HUDEP-2 (cell line): ENCODE measurements around the gene ZNF689.

Experiments used
- DNase-seq, 76 experiments: peaks; one replicate each; lab custom pipeline; 2025; ENCODE audit not compliant: unreplicated experiment in 76 of 76; lab: John Stamatoyannopoulos, UW

The ZNF689 gene

DNA sequence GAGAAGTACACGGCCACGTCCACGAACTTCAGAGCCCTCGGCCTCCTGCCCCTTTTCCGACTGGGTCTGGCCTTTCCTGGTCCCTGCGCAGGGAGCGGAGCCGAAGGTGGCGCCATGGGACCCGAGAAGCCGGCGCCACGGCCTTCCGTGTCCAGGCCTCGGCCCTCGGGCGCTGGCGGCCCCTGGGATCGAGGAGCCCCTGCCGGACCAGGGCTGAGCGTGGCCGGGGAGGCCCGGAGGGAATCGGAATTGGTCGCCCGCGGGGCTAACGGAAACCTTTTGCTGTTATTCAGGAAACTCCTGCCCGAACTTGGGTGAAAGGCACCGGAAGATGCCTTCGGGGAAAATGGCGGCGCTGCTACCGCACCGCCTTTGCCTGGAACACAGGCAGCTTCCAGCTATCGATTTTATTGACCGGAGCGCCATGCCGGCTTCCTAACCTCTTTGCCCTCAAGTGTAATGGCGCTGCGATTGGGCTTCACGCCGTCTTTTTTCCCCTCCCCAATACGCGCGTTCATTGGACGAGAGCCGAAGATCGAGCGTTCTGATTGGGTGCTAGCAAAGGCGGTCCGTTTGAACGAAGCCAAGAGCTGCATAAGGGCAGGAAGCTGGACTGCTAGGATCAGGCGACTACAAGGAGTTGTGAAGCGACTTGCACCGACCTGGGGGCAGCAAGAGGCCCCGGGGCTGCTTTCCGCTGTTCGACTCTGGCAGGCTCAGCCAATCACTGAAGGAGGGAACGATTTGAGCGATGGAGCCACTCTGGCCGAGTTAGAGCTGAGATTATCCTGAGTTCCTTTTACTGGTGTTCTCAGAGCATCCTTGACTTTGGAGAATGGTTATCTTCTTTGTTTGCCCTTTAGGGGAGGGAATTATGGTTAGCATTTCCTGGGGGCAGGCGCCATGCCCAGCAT lies at the start of gene ZNF689:
Gene ZNF689 (minus strand): TSS at position 464 of the 914 bp plus-strand sequence. CDS start 348 bp downstream, at position 116.
- peak in 75 of 76 experiments; percentile 35 to 98 (median 93) for DNase-seq

GRCh38 chr16:30658731-30659506 lies 48.7 kb upstream of the ZNF689 start:
- DNase-seq = peak in 47 of 76 experiments; percentile 58 to 94 (median 80)

DNA sequence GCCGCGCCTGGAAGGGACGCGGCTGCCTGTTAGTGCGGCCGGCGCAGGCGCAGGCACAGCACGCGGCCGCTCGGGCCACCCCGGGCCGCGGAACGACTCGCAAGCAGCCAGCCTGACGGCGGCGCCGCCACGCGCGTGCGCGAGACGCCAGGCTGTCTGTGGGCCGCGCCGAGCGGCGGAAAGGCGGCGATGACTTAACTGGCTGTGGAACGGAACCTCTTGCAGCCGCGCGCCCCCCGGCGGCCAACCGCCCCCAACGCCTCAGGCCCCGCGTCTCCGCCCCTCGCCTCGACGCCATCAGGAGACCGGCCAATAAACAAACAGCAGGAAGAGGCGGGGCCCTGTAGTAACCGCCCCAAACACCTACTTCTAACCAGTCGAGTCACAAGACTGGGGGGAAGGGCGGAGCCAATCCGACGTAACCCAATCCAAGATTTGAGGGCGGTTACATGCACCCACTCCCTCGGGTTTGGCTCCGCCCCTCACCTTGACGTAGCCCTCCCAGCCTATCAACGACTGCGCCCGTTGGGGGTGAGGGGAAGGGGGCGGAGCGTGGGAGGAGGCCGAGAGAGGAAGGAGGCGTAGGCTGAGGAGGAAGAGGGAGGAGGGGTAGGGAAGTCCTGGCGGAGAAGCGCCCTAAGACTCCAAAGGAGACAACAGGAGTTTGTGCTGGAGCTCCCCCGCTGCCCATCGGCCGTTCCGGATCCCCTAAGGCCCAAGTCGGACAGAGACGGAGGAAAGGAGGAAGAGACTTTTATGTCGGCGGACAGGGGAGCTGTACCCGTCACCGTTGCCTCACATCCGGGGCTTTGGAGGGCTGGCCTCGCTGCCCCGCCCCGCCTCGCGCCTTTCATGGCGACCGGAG lies 47.9 kb upstream of the ZNF689 start, which contains the start of gene FBRS:
Gene FBRS (plus strand): TSS at position 566 of the 865 bp plus-strand sequence. CDS start 1,088 bp downstream, outside the sequence.
- peak; percentile 95 to 100 (median 100) for DNase-seq

GRCh38 chr16:30656974-30657865 lies 47.0 kb upstream of the ZNF689 start:
- peak in 3 of 76 experiments; percentile 28 to 80 (median 40) for DNase-seq

GRCh38 chr16:30656388-30656787 lies 46.2 kb upstream of the ZNF689 start:
- DNase-seq = no peak

DNA sequence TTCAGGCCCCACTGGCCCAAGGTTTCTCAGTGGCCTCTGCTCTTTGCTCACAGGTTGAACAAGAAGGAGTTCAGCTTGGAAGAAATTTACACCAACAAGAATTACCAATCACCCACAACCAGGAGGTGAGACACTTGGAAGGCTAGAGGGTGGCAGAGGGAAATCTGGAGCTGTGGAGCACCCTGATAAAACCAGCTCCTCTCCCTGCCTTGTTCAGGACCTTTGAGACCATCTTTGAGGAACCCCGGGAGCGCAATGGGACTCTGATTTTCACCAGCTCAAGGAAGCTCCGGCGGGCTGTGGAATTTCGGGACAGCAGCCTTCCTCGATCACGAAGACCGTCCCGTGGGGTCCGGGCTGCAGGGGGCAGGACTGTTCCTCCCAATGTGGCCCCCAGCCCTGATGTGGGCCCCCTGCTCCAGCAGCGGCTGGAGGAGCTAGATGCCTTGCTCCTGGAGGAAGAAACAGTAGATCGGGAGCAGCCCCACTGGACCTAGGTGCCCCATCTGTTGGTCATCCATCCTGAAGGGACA lies 45.7 kb upstream of the ZNF689 start:
- no peak for DNase-seq

GRCh38 chr16:30654856-30655255 lies 44.7 kb upstream of the ZNF689 start:
- DNase-seq = no peak

DNA sequence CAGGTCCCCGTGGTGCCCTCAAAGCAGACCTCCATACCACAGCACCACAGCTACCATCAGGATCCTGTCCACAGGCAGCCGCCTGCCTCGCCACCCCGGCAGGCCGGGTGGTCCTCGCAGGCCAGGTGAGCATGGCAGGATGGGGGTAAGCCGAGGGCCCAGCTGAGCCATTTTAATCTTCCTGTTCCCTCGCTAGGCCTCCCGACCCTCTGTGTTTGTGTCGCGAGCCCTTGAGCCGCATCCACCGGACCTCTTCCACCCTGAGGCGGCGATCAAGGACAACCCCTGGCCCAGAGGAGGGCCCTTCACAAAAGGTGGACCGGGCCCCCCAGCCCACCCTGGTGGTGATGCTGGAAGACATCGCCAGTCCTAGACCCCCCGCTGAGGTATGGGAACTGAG lies 42.5 kb upstream of the ZNF689 start:
- DNase-seq = no peak

DNA sequence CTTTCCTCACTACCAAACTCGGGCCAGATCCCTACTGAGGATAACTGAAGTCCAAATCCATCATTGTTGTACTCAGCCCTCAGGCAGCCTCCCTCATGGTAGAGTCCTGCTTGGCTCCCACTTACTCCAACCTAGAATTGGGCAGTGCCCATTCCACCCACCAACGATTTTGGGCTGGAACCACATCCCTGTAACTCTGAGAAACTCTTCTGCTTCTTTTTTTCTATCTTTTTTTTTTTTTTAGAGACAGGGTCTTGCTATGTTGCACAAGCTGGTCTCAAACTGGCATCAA lies 41.8 kb upstream of the ZNF689 start:
- DNase-seq = no peak

- DNase-seq = peak in 63 of 76 experiments; percentile 21 to 89 (median 63)
These were observed 41.2 kb upstream of the ZNF689 start for GRCh38 chr16:30651124-30652004.

DNA sequence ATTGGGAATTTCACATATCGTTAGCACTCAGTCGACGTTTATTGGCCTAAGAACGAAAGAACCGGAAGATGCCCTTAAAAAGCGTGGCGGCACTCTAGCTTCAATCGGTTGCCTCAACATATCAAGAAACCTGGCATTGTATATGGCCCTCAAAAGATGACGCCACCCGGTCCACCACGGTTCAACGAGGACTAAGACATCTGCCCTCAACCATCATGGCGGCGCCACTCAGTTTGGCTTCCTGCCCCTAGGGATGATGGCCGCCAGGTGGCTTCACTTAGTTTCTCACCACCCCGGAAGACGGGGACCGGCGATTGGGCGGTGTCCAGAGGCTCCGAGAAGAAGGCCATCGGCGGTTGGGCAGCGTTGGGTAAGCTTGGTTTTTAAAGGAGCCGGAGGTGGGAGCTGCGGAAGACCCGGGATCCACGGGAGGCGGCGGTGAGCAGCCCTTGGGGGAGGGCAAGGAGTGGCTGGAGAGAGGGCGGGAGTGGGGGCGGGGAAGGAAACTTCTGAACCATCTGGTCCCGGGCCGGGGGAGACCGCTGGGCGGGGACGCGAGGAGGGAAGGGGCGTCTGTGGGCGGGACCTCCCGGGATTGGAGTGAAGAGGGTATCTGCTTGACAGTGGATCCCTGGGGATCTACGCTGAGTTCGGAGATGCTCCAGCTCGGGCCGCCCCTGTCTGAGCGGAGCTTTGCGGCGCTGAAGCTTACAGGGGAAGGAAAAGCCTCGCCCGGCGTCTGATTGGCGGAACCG lies 40.4 kb upstream of the ZNF689 start, which contains the start of gene PRR14:
Gene PRR14 (plus strand): TSS at position 592 of the 755 bp plus-strand sequence. CDS start 686 bp downstream, outside the sequence.
- peak in 75 of 76 experiments; percentile 90 to 100 (median 99) for DNase-seq

GRCh38 chr16:30649725-30650368 lies 39.7 kb upstream of the ZNF689 start:
- peak in 6 of 76 experiments; percentile 28 to 77 (median 38) for DNase-seq

- DNase-seq = no peak
These were observed 37.0 kb upstream of the ZNF689 start for GRCh38 chr16:30647274-30647571.

GRCh38 chr16:30645727-30646126 lies 35.5 kb upstream of the ZNF689 start:
- no peak for DNase-seq

GRCh38 chr16:30644334-30644830 lies 34.2 kb upstream of the ZNF689 start:
- DNase-seq = no peak

DNA sequence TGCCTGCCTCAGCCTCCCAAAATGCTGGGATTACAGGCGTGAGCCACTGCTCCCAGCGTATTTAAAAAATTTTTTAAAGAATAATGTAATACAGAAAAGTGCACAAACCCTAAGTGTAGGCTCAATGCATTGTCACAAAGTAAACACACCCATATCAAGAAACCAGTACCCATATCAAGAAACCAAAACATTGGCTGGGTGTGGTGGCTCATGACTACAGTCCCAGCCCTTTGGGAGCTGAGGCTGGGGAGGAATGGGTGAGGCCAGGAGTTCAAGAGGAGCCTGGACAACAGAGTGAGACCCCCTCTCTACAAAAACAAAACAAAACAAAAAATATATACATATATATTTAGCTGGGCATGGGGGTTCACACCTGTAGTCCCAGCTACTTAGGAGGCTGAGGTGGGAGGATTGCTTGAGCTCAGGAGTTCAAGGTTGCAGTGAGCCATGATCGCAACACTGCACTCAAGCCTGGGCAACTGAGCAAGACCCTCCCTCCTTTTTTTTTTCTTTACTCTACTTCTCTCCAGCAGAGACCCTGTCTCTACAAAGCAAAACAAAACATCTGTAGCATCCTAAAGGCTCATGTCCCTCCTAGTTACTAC lies 31.3 kb upstream of the ZNF689 start:
- DNase-seq = peak in 32 of 76 experiments; percentile 7 to 49 (median 18)
